HG02885 (cell line): ENCODE data around the gene GSDME.
"Not testable (repeated sequence)": the region's sequence is repeated elsewhere in the genome, so short reads cannot be mapped to it uniquely, and the experiment has no call there.

ENCODE experiments used
- ATAC-seq: cut with Tn5 transposase; IDR thresholded peaks from one replicate; pipeline ENCODE4 v1.9.1; 2021; ENCODE audit warnings: mild to moderate bottlenecking; ENCODE audit not compliant: unreplicated experiment, poor library complexity

The GSDME gene

DNA sequence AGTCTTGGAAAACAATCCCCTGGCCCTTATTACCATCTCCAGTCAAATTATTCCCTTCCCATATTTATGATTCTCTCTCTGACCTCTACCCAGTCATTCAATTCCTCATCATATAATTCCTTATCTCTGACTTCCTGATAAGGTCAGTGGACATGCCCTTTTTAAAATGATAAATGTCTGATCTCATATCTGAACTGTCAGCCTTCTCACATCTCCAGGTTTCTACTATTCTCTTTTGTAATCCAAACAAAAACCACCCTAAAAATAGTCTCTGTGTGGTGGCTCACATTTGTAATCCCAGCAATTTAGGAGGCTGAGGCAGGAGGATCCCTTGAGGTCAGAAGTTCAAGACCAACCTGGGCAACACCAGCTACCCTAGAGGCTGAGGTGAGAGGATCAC lies 11.9 kb downstream of the GSDME start:
- no peak for ATAC-seq

DNA sequence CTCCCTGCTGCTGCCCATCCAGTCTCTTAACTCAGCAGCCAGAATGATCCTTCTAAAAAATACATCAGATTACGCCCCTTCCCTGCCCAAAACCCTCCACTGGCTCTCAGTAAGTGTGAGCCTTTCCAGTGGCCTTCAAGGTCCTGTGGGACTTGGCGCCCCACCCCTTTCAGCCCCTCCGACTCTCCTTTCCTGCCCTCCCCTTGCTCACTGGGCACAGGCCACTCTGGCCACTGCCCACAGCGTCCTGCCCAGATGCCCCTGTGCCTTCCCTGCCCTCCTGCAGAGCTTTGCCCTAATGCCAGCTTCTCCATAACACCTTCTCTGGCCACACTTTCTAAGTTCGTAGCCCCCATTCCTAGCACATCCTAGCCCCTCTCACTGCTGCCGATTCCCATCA lies 13.8 kb downstream of the GSDME start:
- ATAC-seq = no peak

DNA sequence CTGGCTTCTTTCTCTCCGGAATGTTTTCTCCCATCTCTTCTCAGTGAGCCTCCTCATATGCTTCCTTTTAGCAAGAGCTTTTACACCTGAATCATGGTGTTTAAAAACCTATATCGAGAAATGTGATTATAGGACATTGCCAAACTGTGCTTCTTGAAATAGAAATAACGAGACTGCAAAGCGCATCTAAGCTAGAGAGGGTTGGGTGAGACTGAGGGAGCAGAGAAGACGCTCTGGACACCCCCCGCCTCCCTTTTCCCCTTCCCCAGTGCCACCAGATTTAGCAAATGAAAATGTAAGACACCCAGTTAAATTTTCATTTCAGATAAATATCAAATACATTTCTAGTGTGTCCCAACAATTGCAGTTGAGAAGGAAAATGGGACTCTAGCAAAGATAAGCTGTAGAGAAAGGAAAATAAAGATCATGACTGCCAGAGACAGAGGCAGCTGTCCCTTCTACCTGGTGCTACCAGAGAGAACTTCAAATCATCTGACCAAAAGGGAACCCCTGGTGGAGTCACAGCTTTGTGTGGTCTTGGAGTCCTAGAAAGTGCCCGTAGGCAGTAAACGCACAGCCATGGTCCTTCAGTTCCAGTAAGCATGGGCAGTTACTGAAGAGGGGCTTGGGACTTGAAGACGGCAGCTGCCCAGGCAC lies 14.6 kb downstream of the GSDME start:
- no peak for ATAC-seq

DNA sequence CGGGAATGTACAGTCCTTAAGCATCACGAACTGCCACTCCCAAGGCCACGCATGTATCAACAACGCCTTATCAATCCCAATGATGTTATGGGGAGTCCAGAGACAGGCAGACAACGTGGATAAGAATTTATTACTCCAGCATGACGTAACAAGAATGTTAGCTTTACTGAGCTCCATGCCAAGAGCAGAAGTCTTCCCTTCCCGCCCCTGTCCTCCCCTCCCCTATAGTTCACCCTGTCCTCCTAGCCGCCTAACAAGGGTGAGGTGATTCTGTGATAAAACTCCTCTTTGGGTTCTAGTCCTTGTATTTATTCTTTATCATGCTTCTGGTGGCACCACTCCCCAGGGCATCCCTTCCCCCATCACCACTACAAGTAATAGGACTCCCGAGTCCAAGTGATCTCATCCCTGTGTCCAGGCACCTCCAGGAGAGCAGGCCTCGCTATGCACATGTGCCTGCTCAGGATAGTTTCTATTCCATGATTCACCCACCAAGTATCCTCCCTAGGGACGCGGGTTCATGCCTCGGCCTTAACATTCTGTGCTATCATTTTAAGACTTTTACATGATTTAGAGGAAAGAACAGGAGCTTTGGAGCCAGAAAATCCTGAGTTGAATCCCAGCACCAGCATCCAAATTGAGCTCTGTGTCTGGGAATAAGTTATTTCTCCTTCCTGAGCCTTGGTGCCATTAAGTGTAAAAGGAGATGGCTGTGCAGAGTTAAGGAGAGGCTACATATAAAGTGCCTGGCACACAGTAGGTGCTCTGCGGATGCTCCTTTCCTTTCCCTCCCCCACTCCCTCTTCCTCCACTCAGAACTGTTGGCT lies 15.4 kb downstream of the GSDME start:
- no peak for ATAC-seq

DNA sequence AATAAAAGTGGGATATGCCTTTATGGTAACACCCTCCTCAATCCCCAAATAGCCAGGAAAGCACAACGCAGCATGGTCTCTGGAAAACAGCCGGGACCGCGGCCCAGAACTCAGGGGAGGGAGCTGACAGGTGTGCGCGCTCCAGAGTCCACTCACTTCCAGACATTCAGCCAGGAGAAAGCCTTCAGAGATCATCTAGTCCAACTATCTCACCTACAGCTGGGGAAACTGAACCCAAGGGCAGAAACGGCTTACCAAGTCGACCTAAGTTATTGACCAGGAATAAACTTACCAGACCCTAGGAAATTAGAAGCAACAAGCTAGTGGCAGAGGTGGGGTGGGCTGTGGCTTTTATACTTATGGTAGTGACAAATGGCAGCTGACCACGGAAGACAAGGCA lies 16.4 kb downstream of the GSDME start:
- ATAC-seq = no peak

DNA sequence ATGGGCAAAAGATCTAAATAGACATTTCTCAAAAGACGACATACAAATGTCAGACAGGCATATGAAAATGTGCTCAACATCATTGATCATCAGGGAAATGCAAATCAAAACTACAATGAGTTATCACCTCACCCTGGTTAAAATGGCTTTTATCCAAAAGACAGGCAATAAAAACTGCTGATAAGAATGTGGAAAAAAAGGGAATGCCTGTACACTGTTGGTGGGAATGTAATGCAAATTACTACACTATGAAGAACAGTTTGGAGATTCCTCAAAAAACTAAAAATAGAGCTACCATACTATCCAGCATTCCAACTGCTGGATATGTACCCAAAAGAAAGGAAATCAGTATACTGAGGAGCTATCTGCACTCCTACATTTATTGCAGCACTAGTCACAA lies 18.0 kb downstream of the GSDME start:
- no peak for ATAC-seq

DNA sequence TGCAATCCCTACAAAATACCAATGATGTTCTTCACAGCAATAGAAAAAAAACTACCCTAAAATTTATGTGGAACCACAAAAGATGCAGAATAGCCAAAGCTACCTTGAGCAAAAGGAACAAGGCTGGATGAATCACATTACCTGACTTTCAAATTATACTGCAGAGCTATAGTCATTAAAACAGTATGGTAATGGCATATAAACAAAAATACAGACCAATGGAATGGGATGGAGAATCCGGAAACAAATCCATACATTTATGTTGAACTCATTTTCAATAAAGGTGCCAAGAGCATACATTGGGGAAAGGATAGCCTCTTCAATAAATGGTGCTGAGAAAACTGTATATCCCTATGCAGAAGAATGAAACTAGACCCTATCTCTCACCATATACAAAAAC lies 18.7 kb downstream of the GSDME start:
- ATAC-seq = no peak

DNA sequence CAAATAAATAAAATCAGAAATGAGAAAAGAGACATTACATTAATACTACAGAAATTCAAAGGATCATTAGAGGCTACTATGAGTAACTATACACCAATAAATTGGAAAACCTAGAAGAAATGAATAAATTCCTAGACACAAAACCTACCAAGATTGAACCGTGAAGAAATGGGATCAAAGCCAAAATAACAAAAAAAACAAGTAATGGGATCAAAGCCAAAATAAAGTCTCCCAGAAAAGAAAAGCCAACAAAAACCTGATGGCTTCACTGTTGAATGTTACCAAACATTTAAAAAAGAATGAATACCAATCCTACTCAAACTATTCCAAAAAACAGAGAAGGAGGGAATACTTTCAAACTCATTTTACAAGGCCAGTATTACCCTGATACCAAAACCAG lies 20.0 kb downstream of the GSDME start:
- no peak for ATAC-seq

DNA sequence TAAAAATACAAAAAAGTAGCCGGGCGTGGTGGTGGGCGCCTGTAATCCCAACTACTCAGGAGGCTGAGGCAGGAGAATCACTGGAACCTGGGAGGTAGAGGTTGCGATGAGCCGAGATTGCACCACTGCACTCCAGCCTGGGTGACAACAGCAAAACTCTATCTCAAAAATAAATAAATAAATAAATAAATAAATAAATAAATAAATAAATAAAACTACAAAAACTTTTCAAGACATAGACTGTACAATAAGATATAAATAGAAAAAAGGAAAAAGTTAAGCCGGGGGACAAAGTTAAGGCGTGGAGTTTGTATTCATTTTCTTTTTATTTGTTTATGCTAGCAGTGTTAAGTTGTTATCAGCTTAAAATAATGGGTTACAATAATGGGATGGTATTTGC lies 21.7 kb downstream of the GSDME start:
- ATAC-seq = not testable (repeated sequence)

DNA sequence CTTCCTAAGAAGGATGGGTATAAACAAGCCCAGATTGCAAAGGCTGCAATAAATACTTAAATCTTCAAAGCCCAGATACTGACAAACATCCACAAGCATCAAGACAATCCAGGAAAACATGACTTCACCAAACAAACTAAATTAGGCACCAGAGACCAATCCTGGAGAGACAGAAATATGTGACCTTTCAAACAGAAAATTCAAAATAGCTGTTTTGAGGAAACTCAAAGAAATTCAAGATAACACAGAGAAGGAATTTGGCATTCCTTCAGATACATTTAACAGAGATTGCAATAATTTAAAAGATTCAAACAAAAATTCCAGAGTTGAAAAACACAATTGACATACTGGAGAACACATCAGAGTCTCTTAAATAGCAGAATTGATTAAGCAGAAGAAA lies 23.0 kb downstream of the GSDME start:
- ATAC-seq = no peak

DNA sequence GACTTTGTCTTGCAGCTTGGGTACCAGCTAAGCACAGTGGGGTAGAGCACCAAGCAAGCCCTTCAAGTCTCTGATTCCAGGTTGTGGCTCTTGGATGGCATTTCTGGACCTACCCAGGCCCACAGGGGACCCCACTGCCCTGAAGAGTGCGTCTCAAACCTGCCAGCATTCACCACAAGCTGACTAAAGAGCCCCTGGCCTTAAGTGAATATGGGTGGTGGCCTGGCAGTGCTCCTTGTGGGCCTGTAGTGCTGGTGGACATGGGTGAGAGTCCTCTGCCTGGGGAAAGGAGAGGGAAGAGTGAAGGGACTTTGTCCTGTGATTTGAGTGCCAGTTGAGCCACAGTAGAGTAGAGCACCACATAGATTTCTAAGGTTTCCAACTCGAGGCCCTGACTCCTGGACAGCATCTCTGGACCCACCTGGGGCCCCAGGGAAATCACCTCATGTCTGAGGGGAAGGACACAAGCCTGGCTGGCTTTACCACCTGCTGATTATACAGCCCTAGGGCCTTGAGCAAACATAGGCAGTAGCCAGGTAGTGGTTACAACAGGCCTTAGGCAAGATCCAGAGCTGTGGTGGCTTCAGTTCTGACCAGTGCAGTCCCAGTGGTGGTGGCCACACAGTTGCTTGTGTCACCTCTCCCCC lies 23.7 kb downstream of the GSDME start:
- peak; percentile 26 for ATAC-seq

DNA sequence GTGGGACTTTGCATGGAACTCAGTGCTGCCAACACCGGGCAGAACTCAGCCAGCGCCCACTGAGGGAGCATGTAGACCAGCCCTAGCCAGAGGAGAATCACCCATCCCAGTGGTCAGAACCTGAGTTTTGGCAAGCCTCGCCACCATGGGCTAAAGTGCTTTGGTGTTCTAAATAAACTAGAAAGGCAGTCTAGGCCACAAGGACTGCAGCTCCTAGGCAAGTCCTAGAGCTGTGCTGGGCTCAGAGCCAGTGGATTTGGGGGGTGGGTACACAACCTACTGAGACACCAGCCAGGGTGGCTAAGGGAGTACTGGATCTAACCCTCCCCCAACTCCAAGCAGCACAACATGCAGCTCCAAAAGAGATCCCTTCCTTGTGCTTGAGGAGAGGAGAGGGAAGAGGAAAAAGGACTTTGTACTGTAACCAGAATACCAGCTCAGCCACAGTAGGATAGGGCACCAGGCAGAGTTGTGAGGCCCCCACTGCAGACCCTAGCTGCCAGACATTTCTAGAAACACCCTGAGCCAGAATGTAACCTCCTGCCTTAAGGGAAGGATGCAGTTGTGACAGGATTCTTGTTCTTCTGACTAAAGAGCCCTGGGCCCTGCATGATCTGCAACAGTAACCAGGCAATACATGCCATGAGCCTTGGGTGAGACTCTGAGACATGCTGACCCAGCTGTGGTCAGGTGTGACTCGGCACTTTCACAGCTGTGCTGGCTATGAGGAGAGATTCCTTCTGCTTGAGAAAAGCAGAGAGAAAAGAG lies 24.4 kb downstream of the GSDME start:
- peak; percentile 65 for ATAC-seq

DNA sequence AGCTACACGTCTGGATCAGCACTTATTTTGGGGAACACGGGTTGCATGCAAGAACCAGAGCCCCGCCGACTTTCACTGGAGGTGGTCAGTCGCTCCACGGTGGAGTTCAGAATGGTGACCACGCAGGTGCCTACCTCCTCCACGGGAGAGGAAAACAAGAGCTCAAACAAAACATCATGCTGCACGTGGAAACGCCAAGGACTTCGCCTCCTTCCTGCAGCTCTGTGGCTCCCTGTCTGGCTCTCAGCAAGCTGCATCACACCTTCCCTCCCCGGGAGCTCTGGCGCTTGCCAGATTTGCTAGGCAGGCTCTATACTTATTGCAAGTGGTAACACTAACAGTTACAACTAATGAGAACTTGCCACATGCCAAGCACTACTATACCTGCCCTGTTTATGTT lies 26.0 kb downstream of the GSDME start:
- no peak for ATAC-seq

DNA sequence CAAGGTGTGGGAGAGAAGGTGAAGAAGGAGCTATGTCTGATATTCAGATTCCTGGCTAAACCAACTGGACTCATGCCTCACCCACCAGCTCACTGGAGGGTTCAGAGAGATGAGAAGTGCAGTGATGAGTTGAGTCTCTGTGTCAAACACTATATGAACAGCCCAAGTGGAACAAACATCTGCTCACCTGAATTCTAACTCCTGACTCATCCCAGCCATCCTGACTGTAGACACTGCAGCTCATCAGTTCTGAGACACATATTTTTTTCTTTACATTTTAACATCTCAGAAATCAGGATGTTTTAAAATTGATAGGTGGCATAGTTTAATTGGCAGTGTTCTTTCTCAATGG lies 27.3 kb downstream of the GSDME start:
- ATAC-seq = no peak

DNA sequence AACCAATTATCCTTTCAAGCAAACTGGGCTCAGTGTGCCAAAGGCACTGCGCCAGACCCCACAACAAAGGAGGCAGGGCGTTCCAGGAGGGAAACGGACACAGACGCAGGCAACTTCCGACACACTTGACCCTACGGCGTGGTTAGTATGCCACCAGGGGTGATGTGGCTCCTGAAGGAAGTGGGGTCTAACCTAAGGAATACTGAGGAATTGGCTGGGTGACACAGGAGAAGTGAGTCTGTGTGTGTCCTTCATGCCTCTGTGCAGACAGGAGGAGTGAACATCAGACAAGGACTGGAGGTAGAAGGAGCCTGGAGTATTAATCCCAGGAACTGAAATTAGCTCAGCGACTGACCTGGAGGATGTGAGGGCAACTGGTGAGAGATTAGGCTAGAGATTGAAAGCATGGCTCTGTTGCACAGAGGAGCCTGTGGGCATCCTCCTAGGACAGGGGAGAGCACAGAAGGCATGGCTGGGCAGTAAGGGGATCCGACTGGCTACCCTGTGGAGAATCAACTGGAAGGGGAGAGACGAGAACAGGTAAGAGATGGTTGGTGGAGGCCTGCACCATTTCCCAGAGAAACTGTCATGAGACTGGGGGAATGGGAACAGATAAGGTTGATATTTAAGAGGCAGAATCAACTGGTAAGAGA lies 27.8 kb downstream of the GSDME start:
- ATAC-seq = no peak

DNA sequence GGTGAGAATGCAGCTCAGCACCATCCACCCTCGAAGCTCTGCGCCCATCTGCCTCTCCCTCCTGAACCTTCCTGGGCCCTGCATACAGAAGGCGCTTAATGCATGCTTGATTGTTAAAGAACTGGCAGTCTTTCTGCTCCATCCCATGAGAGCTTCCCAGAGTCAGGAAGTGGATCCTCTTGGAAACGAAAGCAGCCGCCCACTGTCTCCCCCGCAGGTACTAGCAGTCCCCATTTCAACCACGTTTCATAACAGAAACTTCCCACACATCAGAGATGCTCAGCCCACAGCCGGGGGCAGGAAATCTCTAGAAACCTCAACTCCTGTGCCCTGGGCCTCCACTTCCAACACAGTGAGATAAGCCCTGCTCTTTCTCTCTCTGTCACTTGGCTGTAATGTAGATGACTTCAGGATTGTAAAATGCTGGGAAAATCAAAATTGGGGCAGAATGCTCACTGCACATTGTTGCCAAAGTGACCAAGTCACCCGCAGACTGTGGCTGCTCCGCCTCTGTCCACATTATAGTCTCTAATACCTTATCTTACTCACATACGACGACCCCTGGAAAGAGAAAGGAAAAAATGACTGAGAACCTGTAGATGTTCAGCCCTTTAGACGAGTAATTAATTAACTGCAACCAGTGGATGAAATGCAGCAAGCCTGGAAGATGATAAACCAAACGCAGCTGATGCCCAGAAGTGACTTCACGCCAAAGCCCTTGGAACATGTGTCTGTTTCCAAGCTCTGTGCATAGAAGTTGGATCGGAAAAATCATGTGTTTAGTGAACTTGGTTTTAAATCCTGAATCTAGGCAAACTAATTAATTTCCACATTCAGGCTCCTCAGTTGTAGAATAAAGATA lies 28.5 kb downstream of the GSDME start:
- ATAC-seq = peak; percentile 42

DNA sequence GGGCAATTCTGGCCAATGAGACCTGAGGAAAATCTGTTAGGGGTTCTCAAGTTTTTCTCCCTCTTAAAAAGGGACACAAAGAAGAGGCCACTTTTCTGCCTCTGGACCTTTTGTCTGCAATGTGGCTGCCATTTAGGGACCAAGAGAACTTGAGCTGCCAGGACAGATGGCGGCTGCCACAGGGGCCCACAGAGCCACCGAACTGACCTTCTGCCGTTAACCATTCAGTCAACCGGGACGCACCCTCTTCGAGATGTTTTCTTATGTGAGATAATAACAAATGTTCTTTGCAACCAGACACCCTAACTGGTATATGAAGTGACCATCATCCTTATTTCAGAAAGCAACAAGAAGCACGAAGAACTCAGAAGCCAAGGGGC lies 29.2 kb downstream of the GSDME start:
- no peak for ATAC-seq

DNA sequence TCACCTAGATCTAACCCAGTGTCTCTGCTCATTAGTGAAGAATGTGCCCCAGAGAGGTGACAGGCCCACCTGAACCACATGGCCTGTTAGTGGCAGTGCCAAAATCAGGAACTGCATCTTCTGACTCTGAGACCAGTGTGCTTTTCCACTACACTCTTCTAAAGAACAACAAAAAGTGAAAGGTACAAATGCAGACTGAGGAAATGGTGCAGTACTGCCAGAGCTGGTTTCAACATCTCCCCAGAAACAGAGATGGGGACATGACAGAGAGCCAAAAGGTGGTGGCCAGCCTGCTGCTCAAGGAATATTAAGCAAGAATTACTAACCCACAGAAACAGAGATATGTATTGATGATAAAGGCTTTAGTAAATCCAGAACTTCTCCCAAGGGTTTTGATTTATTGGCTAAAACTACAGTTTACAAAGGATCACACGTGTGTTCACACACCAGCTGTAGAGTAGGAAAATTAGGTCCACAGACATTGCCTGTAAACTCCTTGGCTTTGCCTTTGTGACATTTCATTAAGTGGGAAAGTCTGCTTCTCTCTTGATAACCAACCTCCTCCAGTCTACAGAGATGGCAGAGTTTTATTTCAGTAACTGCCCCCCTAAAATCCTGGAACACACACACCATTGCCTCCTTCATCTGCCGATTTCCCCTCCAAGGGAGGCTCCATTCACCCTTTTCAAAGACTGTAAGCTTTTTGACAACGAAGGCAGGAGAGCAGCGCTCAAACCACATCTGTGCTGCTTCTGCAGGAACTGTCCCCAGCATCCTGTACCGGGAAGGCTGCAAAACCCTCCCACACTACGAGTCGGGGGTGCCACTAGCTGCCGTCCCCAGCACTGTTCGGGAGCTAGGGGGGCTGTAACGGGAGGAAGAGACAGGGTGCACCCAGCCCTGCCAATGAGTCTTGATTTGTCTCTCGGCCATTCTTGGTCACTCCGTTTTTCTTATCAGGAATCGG lies 29.8 kb downstream of the GSDME start:
- ATAC-seq = peak; percentile 78
